Testis (tissue), 3 donors: ENCODE measurements around the gene GRAMD1B. TPM values are rescaled to one million over a fixed set of nuclear protein-coding genes. Genes with fewer than 3 reads are reported as not detected.
A peak's percentile ranks its signal among the peaks of the same experiment; 100 is the strongest.

ENCODE experiments used
- DNase-seq: peaks from one replicate; pipeline ENCODE4 v3.0.0-alpha.2; 2019
- H3K27ac ChIP-seq, 2 donors: fragments of 200-600 bp; sonication (generic); one replicate each; pipeline ENCODE4 v1.5.1; 2019
- H3K27me3 ChIP-seq: fragments of 200-600 bp; sonication (generic); one replicate; pipeline ENCODE4 v1.5.1; 2019
- H3K36me3 ChIP-seq: fragments of 200-600 bp; sonication (generic); one replicate; pipeline ENCODE4 v1.5.1; 2017; ENCODE audit warnings: low read depth; ENCODE audit errors: missing control alignments
- H3K4me1 ChIP-seq: fragments of 200-600 bp; sonication (generic); one replicate; pipeline ENCODE4 v1.5.1; 2019
- H3K4me3 ChIP-seq, 2 donors: fragments of 200-600 bp; sonication (generic); one replicate each; pipeline ENCODE4 v1.5.1; 2017 to 2019
- H3K9me3 ChIP-seq: fragments of 200-600 bp; sonication (generic); one replicate; pipeline ENCODE4 v1.5.1; 2017
- POLR2A ChIP-seq: fragments of 450-650 bp; IDR thresholded peaks from one replicate; pipeline ENCODE4 v1.6.1; 2017; ENCODE audit warnings: antibody characterized with exemption, mild to moderate bottlenecking, moderate library complexity
- WGBS, 2 donors: methylation state at CpG; one replicate each; pipeline ENCODE4 v1.1.5; 2018; 5-methylcytosine and 5-hydroxymethylcytosine counted together
- intact Hi-C: fragments of 100-400 bp; cut with DNase I; formaldehyde crosslinking; loops from one replicate; pipeline ENCODE4 v1.15.1; 2023; ENCODE audit warnings: low total_unique reads
- polyA plus RNA-seq: library from polyadenylated mRNA; stranded (reverse); fragments of 350-450 nt; fragmentation: Illumina TruSeq; extraction: RNeasy Lipid Tissue Mini Kit (QIAGEN cat#74804); gene quantifications from one replicate; pipeline ENCODE4 v1.2.3, GENCODE V29; 2014; ENCODE audit warnings: low read depth, low replicate concordance; ENCODE audit not compliant: insufficient read depth
- total RNA-seq, 2 donors: library from RNA; depleted of rRNA; stranded (reverse); fragments of >200 nt; gene quantifications; one replicate each; pipeline ENCODE4 v1.2.3, GENCODE V29; 2016
- TF ChIP-seq, protein P1 (sequence below), 3 experiments: fragments of 450-650 bp in 2 of 3; fragments of 200-600 bp in 1 of 3; sonication (generic) in 1 of 3; IDR thresholded peaks; one replicate each; pipeline ENCODE4 v1.5.1; 2016 to 2019; ENCODE audit warnings: antibody characterized with exemption in 3 of 3, mild to moderate bottlenecking in 2 of 3, moderate library complexity in 1 of 3

The GRAMD1B gene
- total and polyA plus RNA-seq, 3 donors from 2014 or later = 48.1 to 78.9 (median 48.9) TPM

DNA sequence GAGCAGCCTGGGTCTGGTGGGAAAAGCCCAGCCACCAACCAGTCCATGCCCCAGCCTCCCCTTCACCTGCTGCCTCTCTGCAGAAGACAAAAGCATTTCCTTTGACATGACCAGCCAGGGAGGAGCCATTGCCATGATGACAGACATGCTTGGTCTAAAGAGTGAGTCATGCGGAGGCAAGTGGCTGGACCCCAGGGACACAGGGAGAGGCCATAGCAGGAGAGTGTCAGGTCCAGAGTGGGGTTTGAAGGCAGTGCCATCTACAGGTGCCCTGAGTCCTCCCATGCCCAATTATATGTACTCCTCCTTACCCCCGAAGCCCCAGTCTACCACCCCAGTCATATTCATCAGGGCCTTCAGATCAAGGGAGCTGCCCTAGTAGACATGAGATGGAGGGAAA is 157.0 kb downstream of the GRAMD1B start:
- Histone ChIP-seq H3K4me1 (peaks cover 12% of the 10 kb centered on the region), H3K27ac (no peak overlapping the region), H3K9me3 (no peaks in the 10 kb centered on the region), H3K27me3 (no peaks in the 10 kb centered on the region), H3K4me3 (no peak overlapping the region), H3K36me3 (no peaks in the 10 kb centered on the region)
- DNase-seq = no peak
- intact Hi-C loops = no loop called here
- 89 to 90% methylated on average over 2 of the region's 2 CpGs for WGBS, 2 donors
- no peak for TF ChIP-seq POLR2A
- TF ChIP-seq, protein P1, sequence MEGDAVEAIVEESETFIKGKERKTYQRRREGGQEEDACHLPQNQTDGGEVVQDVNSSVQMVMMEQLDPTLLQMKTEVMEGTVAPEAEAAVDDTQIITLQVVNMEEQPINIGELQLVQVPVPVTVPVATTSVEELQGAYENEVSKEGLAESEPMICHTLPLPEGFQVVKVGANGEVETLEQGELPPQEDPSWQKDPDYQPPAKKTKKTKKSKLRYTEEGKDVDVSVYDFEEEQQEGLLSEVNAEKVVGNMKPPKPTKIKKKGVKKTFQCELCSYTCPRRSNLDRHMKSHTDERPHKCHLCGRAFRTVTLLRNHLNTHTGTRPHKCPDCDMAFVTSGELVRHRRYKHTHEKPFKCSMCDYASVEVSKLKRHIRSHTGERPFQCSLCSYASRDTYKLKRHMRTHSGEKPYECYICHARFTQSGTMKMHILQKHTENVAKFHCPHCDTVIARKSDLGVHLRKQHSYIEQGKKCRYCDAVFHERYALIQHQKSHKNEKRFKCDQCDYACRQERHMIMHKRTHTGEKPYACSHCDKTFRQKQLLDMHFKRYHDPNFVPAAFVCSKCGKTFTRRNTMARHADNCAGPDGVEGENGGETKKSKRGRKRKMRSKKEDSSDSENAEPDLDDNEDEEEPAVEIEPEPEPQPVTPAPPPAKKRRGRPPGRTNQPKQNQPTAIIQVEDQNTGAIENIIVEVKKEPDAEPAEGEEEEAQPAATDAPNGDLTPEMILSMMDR (IDR thresholded peaks at IDR 0.05) = no peak

DNA sequence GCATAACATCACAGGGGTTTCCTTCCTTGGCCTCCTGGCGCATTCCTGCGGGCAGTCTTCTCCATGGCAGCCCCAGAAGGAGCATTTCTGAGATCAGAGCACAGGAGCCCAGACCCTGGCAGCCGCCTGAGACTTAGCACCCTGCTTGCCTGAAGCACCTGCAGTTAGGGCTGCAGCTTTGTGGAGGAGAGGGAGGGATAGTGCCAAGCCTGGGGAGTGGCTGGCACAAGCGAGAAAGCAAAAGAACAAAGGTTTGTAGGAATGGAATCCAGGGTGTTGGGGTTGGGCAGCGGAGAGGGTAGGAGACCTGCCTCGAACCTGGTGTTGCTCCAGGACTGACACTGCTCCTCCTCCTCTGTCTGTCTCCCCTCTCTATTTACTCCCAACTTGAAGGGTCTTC is 157.5 kb downstream of the GRAMD1B start:
- peaks cover 12% of the 10 kb centered on the region for H3K4me1 ChIP-seq
- 60 to 81% methylated on average over 6 of the region's 6 CpGs for WGBS, 2 donors
- H3K4me3 ChIP-seq = no peak overlapping the region
- no peak for DNase-seq
- no peaks in the 10 kb centered on the region for H3K36me3 ChIP-seq
- H3K27me3 ChIP-seq = no peaks in the 10 kb centered on the region
- intact Hi-C loops = no loop called here
- no peak overlapping the region for H3K27ac ChIP-seq
- TF ChIP-seq POLR2A = no peak
- TF ChIP-seq, protein P1 (IDR thresholded peaks at IDR 0.05) = no peak
- no peaks in the 10 kb centered on the region for H3K9me3 ChIP-seq

DNA sequence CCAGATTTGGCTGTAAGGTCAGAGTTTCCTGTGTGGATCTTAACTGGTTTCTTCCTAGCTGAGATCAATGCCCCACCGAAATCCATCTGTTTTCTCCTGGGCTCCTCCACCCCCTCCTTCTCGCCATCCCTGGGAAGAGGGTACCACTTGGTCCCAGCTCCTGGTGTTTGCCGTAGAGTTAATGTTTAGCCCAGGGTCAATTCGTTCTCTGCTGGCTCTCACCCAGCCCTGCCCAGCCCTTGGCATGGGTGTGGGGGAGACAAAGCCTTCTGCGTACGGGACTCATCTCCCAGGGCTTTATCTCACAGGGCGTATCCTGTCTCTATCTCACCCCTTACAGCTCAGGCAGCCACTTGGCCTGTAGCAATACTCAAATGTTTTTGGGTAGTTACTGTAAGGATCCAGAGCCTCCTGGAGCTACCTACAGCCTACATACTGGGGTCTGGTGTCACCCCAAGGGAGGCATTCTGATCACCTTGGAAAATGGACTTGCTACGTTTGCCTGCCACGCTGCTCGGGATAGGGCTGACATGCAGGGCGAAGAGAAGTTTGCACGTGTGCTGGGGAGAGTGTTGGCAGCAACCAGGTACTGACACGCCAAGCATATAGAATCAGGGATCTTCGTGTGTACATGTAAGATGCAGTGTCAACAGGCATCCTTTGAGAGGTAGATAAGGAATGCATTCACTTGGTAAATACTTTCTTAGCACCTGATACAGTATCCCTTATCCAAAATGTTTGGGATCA is 158.2 kb downstream of the GRAMD1B start:
- peaks cover 12% of the 10 kb centered on the region for H3K4me1 ChIP-seq
- intact Hi-C loops = no loop called here
- DNase-seq = peak; percentile 60
- H3K27me3 ChIP-seq = no peaks in the 10 kb centered on the region
- no peak for TF ChIP-seq POLR2A
- TF ChIP-seq, protein P1 (IDR thresholded peaks at IDR 0.05) = no peak
- no peak overlapping the region for H3K4me3 ChIP-seq
- H3K9me3 ChIP-seq = no peaks in the 10 kb centered on the region
- no peak overlapping the region for H3K27ac ChIP-seq
- H3K36me3 ChIP-seq = no peaks in the 10 kb centered on the region
- WGBS, 2 donors = 69 to 82% methylated on average over 14 of the region's 14 CpGs

DNA sequence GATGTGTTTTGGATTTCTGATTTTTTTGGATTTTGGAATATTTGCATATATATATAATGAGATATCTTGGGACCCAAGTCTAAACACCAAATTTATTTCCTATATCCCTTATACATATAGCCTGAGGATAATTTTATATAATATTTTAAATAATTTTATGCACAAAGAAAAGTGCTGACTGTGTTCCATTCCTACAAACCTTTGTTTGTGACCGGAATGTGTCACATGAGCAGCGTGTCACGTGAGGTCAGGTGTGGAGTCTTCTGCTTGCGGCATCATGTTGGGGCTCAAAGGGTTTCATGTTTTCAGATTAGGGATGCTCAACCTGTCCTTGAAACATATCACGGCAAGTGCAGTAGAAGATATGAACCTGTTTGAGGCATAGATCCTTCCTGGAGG is 158.8 kb downstream of the GRAMD1B start:
- Histone ChIP-seq H3K36me3 (no peaks in the 10 kb centered on the region), H3K27ac (no peak overlapping the region), H3K27me3 (no peaks in the 10 kb centered on the region), H3K4me3 (no peak overlapping the region), H3K9me3 (no peaks in the 10 kb centered on the region), H3K4me1 (peaks cover 12% of the 10 kb centered on the region)
- TF ChIP-seq, protein P1 (IDR thresholded peaks at IDR 0.05) = no peak
- TF ChIP-seq POLR2A = no peak
- intact Hi-C loops = no loop called here
- WGBS, 2 donors = 86 to 89% methylated on average over 5 of the region's 5 CpGs
- no peak for DNase-seq
